Measurements from ENCODE around the gene SF3B5. TPM values are rescaled to one million over a fixed set of nuclear protein-coding genes. Genes with fewer than 3 reads are reported as not detected.

Gene SF3B5
- total RNA-seq, 1 experiment from 2014 or later = 139 TPM

- no peak for ATAC-seq
- Histone ChIP-seq H3K4me2 (ENCODE audit: low read length) (no peak overlapping the region), H2AFZ (ENCODE audit: low read length) (no peak overlapping the region), H3K27ac (ENCODE audit: low read length) (no peak overlapping the region), H3K79me2 (ENCODE audit: low read length) (no peaks in the 10 kb centered on the region), H3K36me3 (ENCODE audit: low read depth, low read length) (no peaks in the 10 kb centered on the region), H4K20me1 (ENCODE audit: low read length) (no peaks in the 10 kb centered on the region), H3K9ac (ENCODE audit: low read length) (no peak overlapping the region), H3K4me1 (ENCODE audit: insufficient read depth, low read length) (no peaks in the 10 kb centered on the region), H3K9me3 (ENCODE audit: low read length) (no peaks in the 10 kb centered on the region), H3K4me3 (ENCODE audit: low read length) (no peak overlapping the region), H3K9me2 (replicated peaks; ENCODE audit: low read length) (no peaks in the 10 kb centered on the region), H3F3A (ENCODE audit: low read length, unreplicated experiment) (no peaks in the 10 kb centered on the region), H3K27me3 (ENCODE audit: low read length) (no peaks in the 10 kb centered on the region)
- TF ChIP-seq EZH2 (IDR thresholded peaks at IDR 0.05; ENCODE audit: low read length, unreplicated experiment) (no peak), EZH2phosphoT487 (IDR thresholded peaks at IDR 0.05; ENCODE audit: borderline replicate concordance, low read length) (no peak)
- TF ChIP-seq, protein P1, sequence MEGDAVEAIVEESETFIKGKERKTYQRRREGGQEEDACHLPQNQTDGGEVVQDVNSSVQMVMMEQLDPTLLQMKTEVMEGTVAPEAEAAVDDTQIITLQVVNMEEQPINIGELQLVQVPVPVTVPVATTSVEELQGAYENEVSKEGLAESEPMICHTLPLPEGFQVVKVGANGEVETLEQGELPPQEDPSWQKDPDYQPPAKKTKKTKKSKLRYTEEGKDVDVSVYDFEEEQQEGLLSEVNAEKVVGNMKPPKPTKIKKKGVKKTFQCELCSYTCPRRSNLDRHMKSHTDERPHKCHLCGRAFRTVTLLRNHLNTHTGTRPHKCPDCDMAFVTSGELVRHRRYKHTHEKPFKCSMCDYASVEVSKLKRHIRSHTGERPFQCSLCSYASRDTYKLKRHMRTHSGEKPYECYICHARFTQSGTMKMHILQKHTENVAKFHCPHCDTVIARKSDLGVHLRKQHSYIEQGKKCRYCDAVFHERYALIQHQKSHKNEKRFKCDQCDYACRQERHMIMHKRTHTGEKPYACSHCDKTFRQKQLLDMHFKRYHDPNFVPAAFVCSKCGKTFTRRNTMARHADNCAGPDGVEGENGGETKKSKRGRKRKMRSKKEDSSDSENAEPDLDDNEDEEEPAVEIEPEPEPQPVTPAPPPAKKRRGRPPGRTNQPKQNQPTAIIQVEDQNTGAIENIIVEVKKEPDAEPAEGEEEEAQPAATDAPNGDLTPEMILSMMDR (conservative IDR thresholded peaks at IDR 0.05; ENCODE audit: low read depth, low read length) = no peak
- intact Hi-C loops (cut with micrococcal nuclease) = no loop called here
- BruUV-seq (replicated peaks) = no TSS peak
- DNase-seq = no peak
- ChIA-PET CTCF (no interaction called here), POLR2A (ENCODE audit: unreplicated experiment) (no interaction called here)
Measured at GRCh38 chr6:144140867-144141266, 45.5 kb upstream of the SF3B5 start.

DNA sequence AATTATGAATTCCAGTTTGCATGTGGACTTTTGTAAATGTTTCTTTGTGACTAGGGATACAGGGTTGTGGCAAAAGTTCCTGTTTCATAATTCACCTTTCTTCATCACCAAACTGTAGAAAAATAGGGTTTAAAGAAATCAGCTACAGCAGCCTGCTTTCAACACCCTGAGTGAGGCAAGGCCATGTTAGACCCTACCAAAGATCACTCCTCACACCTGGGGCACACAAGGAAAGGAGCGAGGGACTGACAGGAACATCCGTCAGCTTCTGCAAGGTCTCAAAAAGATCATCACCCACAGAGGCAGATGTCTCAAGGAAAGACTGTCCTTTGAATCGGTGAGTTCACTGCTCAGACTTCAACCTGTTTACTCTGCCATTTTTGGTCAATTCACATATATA is 44.4 kb upstream of the SF3B5 start:
- no peak overlapping the region for H3K4me3 ChIP-seq (ENCODE audit: low read length)
- ChIA-PET CTCF (no interaction called here), POLR2A (ENCODE audit: unreplicated experiment) (no interaction called here)
- intact Hi-C loops (cut with micrococcal nuclease) = no loop called here
- no peaks in the 10 kb centered on the region for H3K27me3 ChIP-seq (ENCODE audit: low read length)
- no peaks in the 10 kb centered on the region for H4K20me1 ChIP-seq (ENCODE audit: low read length)
- H3K36me3 ChIP-seq (ENCODE audit: low read depth, low read length) = no peaks in the 10 kb centered on the region
- BruUV-seq (replicated peaks) = no TSS peak
- H3K9me3 ChIP-seq (ENCODE audit: low read length) = no peaks in the 10 kb centered on the region
- H3K9me2 ChIP-seq (replicated peaks; ENCODE audit: low read length) = no peaks in the 10 kb centered on the region
- no peaks in the 10 kb centered on the region for H3F3A ChIP-seq (ENCODE audit: low read length, unreplicated experiment)
- ATAC-seq (no peak), DNase-seq (no peak)
- H3K4me2 ChIP-seq (ENCODE audit: low read length) = no peak overlapping the region
- H2AFZ ChIP-seq (ENCODE audit: low read length) = no peak overlapping the region
- no peak overlapping the region for H3K9ac ChIP-seq (ENCODE audit: low read length)
- TF ChIP-seq, protein P1 (conservative IDR thresholded peaks at IDR 0.05; ENCODE audit: low read depth, low read length) = no peak
- TF ChIP-seq EZH2 (IDR thresholded peaks at IDR 0.05; ENCODE audit: low read length, unreplicated experiment) = no peak
- no peak for TF ChIP-seq EZH2phosphoT487 (IDR thresholded peaks at IDR 0.05; ENCODE audit: borderline replicate concordance, low read length)
- no peaks in the 10 kb centered on the region for H3K79me2 ChIP-seq (ENCODE audit: low read length)
- H3K4me1 ChIP-seq (ENCODE audit: insufficient read depth, low read length) = no peaks in the 10 kb centered on the region
- no peak overlapping the region for H3K27ac ChIP-seq (ENCODE audit: low read length)

- Histone ChIP-seq H2AFZ (ENCODE audit: low read length) (no peak overlapping the region), H3F3A (ENCODE audit: low read length, unreplicated experiment) (no peaks in the 10 kb centered on the region), H3K9me2 (replicated peaks; ENCODE audit: low read length) (no peaks in the 10 kb centered on the region), H4K20me1 (ENCODE audit: low read length) (no peaks in the 10 kb centered on the region), H3K9ac (ENCODE audit: low read length) (no peak overlapping the region), H3K79me2 (ENCODE audit: low read length) (no peaks in the 10 kb centered on the region), H3K4me2 (ENCODE audit: low read length) (no peak overlapping the region), H3K36me3 (ENCODE audit: low read depth, low read length) (no peaks in the 10 kb centered on the region), H3K27ac (ENCODE audit: low read length) (no peak overlapping the region), H3K4me1 (ENCODE audit: insufficient read depth, low read length) (no peaks in the 10 kb centered on the region), H3K4me3 (ENCODE audit: low read length) (no peak overlapping the region), H3K9me3 (ENCODE audit: low read length) (no peaks in the 10 kb centered on the region), H3K27me3 (ENCODE audit: low read length) (no peaks in the 10 kb centered on the region)
- TF ChIP-seq, protein P1 (conservative IDR thresholded peaks at IDR 0.05; ENCODE audit: low read depth, low read length) = no peak
- TF ChIP-seq EZH2 (IDR thresholded peaks at IDR 0.05; ENCODE audit: low read length, unreplicated experiment) (no peak), EZH2phosphoT487 (IDR thresholded peaks at IDR 0.05; ENCODE audit: borderline replicate concordance, low read length) (no peak)
- no peak for DNase-seq
- ChIA-PET POLR2A (ENCODE audit: unreplicated experiment) (no interaction called here), CTCF (no interaction called here)
- BruUV-seq (replicated peaks) = no TSS peak
- intact Hi-C loops (cut with micrococcal nuclease) = no loop called here
- no peak for ATAC-seq
Measured at GRCh38 chr6:144138542-144138941, 43.2 kb upstream of the SF3B5 start.

Data from PC-3 (cell line).